HG02885 (cell line): ENCODE measurements around the gene MCL1.
A peak's percentile ranks its signal among the peaks of the same experiment; 100 is the strongest.
"Not testable (repeated sequence)": the region's sequence is repeated elsewhere in the genome, so short reads cannot be mapped to it uniquely, and the experiment has no call there.

Source experiments
- ATAC-seq: cut with Tn5 transposase; IDR thresholded peaks from one replicate; pipeline ENCODE4 v1.9.1; 2021; ENCODE audit warnings: mild to moderate bottlenecking; ENCODE audit not compliant: unreplicated experiment, poor library complexity

The MCL1 gene

DNA sequence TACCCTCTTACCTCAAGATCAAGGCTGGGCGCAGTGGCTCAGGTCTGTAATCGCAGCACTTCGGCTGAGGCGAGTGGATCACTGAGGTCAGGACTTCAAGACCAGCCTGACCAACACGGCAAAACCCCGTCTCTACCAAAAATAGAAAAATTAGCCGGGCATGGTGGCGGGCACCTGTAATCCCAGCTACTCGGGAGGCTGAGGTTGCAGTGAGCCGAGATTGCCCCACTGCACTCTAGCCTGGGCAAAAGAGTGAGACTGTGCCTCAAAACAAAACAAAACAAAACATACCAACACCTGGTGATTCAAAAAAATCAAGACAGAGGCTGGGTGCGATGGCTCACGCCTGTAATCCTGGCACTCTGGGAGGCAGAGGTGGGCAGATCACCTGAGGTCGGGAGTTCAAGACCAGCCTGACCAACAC, 5.8 kb downstream of the MCL1 start:
- ATAC-seq: not testable (repeated sequence)

DNA sequence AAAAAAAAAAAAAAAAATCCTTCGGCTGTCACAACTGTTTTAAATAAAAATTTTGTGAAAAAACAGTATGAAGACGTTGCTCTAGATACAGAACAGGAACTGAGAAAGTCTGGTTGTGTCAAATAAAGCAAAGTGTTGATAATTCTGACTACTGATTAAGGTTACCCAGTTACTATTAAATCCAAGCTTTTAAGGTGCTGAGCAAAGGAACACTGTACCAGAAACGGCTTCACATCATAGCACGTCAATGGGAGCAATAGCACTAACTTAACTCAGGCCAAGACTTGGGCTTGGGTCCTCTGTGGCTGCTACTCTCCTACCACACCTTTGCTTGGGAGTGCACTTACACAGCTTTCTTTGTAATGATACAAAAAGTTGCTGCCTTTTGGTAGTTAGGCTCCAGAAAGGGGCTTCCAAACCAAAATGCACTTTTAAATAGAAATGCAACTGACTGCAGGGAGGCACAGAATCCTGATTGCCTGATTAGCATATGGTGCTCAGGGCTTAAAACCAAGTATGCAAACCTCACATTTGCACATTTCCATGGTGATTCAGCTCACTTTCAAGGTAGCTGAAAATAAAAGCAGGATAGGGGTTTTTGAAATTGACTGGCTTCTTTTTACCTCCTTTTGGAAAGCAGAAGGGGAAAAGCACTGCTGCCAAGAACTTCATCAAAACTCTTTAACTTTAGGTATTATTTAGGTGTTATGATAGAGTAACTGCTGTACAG, 6.3 kb downstream of the MCL1 start:
- ATAC-seq: no peak

DNA sequence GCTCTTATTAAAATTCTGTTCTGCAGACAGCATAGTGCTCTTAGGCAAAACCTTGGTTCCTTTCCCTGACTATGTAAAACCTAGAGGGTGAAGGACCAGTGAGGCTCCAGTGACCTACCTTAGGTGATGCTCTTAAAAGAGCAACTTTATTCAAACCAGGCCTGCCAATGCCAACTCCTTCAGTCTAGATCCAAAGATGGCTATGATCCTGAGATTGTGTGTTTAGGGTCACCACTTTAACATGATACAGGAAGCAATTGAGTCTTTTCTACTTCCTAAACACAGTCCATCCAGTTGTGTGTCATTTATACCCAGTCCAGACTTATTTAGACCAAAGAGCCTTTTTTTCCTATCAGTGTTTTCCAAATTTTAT, 10.8 kb downstream of the MCL1 start:
- ATAC-seq: no peak

DNA sequence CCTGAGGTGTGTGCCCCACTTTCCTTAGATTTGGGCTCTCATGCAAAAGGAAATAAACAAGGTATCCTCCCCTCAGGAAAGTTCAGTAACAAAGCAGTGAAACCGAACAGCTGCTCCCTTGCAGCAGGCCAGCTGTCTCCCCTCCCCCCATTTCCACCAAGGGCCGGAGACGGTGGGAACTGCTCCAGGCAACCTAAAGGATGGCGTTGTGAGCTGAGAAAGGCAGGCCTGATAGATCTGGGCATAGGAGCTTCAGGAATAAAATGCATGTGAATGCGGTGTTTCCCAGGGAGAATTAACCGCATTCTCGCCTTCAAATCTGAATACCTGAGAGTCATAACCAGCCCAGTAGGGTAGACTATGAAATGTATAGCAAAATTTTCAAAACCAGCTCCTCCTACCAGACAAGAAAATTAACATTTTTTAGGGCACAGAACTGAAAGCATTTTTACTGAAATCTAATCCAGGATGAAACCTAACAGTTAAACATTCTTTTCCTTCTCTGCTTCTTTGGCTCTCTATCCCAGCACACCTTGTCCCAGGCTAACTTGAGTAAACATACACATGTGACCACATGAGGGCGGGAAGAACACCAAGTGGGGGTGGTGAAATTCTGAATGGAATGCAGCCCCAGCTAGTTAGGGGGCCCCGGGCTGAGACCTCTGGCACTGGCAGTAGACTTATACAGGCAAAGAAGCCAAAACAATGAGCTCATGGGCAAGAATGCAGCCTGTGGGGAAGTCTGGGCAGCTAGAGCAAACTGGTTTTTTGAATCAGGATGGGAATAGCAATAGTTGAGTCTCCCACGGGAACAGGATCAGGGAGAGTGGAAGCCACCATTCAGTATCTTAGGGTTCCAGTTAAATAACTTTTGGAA, 11.5 kb downstream of the MCL1 start:
- peak; percentile 20 for ATAC-seq

DNA sequence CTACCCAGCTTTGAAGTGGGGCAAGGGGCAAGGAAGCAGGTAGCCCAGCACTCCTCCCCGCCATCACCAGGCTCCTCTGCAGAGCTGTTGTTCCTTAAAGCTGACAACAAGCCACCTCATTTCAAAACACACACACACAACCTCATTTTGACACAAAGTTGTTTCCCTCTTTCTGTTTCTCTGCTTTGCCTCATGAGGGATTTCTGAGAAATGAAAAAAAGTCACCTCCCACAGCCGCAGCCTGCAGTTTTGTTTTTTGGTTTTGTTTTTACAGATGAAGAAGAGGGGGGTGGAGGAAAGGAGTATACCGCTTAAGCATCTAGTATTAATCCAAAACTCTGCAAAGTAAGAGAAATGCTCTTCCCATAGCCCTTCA, 12.1 kb downstream of the MCL1 start:
- ATAC-seq: peak; percentile 34

DNA sequence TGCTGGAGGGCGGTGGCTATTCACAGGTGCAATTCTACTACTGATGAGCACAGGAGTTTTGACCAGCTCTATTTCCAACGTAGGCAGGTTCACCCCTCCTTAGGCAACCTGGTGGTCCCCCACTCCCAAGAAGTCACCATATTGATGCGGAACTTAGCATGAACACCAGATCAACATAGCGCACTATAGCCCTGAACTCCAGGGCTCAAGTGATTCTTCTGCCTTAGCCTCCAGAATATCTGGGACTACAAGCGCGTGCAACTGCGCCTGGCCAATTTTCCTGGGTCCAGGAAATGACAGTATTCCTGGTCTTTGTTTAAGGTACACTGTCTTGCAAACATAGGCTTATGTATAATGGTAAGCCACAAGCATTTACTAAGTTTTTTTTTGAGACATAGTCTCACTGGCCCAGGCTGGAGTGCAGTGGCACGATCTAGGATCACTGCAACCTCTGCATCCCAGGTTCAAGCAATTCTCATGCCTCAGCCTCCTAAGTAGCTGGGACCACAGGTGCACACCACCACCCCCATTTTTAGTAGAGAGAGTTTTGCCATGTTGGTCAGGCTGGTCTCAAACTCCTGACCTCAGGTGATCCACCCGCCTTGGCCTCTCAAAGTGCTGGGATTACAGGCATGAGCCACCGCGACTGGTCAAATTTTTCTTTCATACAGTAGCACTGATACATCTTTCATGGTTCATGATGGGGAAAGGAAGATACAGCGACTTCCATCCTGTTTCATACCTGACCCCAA, 12.6 kb downstream of the MCL1 start:
- ATAC-seq: no peak

DNA sequence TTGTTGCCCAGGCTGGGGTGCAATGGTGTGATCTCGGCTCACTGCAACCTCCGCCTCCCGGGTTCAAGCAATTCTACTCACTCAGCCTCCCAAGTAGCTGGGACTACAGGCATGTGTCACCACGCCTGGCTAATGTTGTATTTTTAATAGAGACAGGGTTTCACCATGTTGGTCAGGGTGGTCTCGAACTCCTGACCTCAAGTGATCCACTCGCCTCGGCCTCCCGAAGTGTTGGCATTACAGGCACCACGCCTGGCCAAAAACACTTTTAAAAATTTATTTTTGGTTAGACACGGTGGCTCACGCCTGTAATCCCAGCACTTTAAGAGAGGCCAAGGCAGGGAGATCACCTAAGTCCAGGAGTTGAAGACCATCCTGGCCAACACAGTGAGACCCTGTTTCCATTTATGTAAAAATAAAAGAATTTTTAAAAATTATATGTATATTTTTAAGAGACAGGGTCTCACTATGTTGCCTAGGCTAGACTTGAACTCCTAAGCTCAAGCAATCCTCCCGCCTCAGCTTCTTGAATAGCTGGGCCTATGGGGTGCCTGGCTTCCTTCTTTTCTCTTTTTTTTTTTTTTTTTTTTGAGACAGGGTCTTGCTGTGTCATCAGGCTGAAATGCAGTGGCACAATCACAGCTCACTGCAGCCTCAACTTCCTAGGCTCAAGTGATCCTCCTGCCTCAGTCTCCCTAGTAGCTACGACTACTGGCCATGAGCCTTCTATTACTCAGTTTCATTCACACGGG, 14.0 kb downstream of the MCL1 start:
- ATAC-seq: not testable (repeated sequence)

DNA sequence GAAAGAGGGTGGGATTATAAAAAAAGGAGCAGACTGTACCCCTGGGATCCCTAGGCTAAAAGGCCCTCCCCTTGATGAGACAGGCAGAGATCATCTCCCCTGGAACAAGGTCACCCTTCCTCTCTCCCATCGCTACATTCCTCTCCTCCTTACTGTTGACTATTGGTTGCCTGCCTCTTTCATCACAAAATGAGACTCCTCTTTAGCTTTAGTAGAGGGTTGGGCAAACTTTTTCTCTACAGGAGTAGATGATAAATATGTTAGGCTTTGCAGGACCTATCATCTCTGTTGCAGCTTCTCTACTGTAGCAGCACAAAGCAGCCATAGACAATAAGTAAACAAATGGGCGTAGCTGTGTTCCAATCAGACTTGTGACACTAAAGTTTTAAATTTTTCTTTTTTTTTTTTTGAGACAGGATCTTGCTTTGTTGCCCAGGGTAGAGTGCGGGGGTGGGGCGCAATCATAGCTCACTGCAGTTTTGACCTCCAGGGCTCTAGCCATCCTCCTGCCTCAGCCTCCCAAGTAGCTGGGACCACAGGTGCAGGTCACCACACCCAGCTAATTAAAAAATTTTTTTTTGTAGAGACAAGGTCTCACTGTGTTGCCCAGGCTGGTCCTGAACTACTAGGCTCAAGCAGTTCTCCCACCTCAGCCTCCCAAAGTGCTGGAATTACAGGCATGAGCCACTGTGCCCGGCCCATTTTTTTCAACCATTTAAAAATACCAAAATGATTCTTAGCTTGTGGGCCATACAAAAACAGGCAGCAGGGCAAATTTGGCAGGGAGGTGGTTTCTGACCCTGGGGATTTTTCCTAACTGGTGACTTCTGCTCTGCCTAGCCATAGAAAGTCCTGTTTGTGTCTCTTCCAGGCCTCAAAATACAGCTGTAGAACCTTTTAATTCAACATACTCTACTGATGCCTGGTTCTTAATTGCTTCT, 15.1 kb downstream of the MCL1 start:
- no peak for ATAC-seq

DNA sequence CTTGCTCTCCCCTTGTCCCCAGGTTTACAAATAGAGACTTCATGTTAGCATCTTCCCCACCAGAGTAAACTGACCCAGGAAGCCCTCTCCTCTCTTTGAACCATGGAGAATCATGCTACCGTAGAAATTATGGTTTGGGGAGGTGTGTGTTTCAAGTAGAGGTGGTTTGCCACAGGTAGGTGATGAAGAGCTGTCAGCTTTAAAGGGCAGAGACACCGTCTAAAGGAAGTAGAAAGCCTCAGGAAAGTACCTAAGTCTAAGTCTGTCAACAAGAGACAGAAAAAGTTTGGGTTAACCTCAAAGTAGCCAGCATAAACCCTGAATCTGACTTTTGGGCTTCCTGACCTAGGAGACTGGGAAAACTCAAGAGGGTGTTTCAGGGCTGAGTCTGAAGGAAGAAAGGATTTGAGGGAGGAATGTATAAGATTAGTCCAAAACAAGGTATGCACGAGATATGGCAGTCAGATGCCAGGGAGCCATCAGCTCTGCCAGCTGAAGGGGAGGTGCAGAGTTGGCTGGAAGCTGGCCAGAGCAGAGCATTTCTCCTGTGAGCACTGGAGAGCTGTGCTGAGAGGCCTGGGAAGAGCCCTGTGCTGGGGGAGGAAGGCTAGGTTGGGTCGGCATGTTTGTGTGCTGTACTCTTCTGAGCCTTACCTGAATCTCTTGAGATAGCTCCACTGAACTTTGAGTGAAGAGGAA, 15.9 kb downstream of the MCL1 start:
- ATAC-seq: peak; percentile 23

DNA sequence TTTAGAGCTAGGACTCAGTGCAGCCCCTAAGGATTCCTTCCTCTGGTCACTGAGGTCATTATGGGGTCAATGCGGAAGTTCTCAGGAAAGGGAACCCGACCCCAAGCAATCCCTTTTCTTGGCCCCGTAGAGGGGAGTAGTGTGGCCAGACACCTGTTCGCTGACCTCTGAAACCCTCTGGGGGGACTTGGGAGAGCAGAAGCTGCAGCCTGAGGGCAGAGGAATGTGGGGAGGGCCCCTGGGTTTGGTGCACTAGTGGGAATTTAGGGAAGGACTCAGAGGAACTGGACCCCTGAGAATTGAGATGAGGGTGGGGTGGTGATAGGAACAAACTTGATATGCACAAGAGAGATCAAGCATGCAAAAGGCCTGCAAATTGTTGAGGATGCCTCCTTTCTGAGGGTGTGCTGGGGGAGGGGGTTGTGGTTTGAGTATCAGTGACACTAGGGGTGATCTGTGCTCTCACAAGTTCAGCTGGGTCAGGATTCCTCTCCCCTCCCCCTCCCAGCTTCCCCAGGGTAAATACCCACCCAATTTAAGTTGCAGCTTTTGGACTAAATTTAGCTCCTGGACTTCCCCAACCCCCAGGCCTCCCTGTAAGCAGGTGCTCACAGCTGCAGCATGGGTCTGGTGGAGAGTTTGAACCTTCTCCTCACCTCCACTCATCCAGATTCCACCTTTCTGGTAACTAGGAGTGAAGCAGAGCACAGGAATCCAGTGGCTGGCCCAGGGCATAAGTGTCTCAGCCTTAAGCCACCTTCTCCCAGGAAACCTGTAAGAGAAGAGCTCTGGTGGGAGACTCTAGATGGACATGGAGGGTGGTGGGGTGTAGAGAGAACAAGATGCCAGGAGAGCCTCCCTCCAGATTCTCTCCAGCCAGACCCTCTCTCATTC, 16.7 kb downstream of the MCL1 start:
- peak; percentile 39 for ATAC-seq

DNA sequence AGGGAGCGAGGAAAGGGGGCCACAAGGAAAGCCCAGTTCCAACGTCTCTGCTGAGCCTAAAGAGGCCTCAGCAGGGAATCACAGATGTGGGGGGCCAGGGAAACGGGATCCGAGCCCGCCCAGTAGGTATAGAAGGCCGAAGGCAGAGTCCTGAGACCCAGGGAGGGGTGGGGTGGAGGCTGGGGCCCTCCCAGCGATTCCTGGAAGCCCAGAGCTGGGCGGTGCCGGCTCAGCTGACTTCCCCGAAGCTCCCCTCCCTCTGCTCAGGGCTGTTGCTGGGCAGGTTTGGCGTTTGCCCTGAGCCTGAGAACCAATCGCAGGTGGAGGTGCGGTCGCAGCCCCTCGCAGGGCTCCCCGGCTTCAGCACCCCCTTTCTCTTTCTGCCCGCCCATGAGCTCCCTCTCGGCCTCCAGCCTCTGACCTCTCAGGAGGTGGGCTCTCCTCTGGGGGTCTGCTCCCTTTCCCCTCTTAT, 17.4 kb downstream of the MCL1 start:
- peak; percentile 39 for ATAC-seq

DNA sequence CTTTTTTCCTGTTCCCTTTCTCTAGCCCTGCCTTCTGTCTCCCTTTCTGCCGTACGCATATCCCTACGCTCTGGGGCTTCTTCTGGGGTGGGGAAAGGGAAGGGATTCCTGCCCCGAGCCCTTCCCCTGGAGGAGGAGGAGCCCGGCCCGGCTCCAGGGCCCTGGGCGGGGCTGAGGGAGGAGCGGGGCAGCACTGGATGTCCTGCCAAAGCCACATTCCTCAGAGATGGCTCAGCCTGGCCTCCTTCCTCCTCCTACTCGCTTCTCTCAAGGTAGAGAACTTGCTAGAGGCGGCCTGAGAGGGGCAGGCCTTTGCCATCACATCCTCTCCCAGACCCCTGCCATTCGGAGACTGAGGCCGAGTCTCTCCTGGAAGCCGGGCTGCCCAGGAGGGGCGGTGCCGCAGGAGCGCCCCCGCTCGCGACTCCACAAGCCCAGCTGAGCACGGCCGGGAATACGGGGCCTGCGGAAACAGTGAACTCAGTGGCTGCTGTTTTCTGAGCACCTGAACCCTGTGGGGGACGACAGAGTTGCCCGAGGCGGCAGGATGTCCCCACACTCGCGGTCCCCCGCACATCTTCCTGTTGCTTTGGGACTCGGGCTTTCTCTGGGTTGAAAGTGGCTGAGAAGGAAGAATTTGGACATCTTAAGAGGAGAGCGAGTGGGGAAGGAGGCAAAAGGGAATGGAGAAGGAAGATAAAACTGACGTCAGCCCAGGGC, 18.0 kb downstream of the MCL1 start:
- peak; percentile 22 for ATAC-seq

DNA sequence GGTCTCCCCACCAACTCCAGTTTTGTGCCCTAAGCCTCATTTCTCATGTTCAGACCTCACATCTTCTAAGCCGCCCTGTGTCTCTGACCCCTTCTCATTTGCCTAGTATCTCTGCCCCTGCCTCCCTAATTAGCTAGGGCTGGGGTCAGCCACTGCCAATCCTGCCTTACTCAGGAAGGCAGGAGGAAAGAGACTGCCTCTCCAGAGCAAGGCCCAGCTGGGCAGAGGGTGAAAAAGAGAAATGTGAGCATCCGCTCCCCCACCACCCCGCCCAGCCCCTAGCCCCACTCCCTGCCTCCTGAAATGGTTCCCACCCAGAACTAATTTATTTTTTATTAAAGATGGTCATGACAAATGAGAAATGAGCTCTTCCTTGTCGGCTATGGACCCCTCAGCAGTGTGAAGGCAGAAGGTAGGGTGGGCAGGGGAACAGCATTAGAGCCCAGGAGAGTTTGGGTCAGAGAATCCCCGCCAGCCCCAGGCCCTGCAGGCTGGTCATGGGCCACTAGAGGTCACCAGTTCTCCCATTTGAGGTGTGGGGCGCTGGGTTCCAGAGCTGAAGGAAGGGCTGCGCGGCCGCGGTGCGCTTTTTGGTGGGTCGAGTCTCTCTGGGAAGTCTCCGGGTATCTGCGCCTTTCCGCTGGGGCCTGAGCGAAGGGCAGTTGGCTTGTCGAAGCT, 18.7 kb downstream of the MCL1 start:
- ATAC-seq: peak; percentile 40

DNA sequence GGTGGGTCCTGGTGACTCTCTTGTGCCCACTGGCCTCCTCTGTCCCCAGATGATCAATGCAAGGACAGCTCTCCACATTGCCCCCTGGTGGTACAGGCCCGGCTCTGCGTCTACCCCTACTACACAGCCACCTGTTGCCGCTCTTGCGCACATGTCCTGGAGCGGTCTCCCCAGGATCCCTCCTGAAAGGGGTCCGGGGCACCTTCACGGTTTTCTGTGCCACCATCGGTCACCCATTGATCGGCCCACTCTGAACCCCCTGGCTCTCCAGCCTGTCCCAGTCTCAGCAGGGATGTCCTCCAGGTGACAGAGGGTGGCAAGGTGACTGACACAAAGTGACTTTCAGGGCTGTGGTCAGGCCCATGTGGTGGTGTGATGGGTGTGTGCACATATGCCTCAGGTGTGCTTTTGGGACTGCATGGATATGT, 19.4 kb downstream of the MCL1 start:
- ATAC-seq: no peak

DNA sequence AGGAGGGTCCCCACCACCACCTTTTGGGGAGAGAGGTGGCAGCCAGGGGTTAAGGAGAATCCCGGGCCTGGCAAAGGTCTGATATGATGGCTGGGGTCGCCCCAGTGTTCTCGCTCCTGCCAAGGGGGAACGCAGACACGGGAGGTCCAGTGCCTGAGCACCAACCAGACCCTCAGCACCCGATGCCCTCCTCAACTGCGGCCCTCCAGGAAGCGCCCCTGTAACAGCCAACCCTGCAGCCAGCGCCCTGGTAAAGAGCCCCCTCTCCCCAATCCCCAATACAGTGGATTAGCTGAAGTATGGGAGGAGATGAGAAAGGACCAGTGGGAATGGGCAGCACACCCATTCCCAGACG, 19.8 kb downstream of the MCL1 start:
- no peak for ATAC-seq
